HAP-1 (cell line): Measurements from ENCODE around the gene MFSD6.

Experiments used
- DNase-seq, 2 experiments: peaks; one replicate each; pipeline ENCODE4 v3.0.0-alpha.2; 2016 to 2020; ENCODE audit warnings: low spot score in 2 of 2
- H3K27me3 ChIP-seq: fragments of 250-450 bp; sonication (Bioruptor Pico); 2 replicates; pipeline ENCODE4 v1.5.1; 2020; ENCODE audit warnings: low read depth, mild to moderate bottlenecking, moderate library complexity
- H3K36me3 ChIP-seq: fragments of 250-450 bp; sonication (Bioruptor Pico); replicated peaks from 2 replicates; pipeline ENCODE4 v1.5.1; 2020; ENCODE audit warnings: mild to moderate bottlenecking
- H3K4me1 ChIP-seq: fragments of 250-450 bp; sonication (Bioruptor Pico); 2 replicates; pipeline ENCODE4 v1.5.1; 2020; ENCODE audit warnings: mild to moderate bottlenecking
- H3K4me3 ChIP-seq: fragments of 250-450 bp; sonication (Bioruptor Pico); 2 replicates; pipeline ENCODE4 v1.5.1; 2020; ENCODE audit warnings: mild to moderate bottlenecking, moderate library complexity
- H3K9me3 ChIP-seq: fragments of 250-450 bp; sonication (Bioruptor Pico); 2 replicates; pipeline ENCODE4 v1.5.1; 2020; ENCODE audit warnings: mild to moderate bottlenecking, moderate library complexity
- in situ Hi-C: fragments of 300-500 bp; cut with MboI; formaldehyde crosslinking; loops from 3 replicates; pipeline ENCODE4 v1.14.3; 2020; ENCODE audit warnings: low sequenced_read_pairs, inconsistent platforms, mixed read lengths

Gene MFSD6

GRCh38 chr2:190532581-190532980, 124.4 kb downstream of the MFSD6 start:
- Histone ChIP-seq H3K4me3 (no peak overlapping the region), H3K36me3 (no peaks in the 10 kb centered on the region), H3K27me3 (no peaks in the 10 kb centered on the region), H3K4me1 (peaks cover 6% of the 10 kb centered on the region), H3K9me3 (no peaks in the 10 kb centered on the region)
- in situ Hi-C loops, result no loop called here
- no peak for DNase-seq

- H3K9me3 ChIP-seq, result no peaks in the 10 kb centered on the region; the same call in 1 of the 2 replicates
- H3K27me3 ChIP-seq, result no peaks in the 10 kb centered on the region
- no peaks in the 10 kb centered on the region for H3K36me3 ChIP-seq
- peak in 1 of 2 experiments; percentile 13 for DNase-seq
- peaks cover 6% of the 10 kb centered on the region for H3K4me1 ChIP-seq
- in situ Hi-C loops, result no loop called here
- peak overlapping the region; percentile 48 for H3K4me3 ChIP-seq
These were observed 125.2 kb downstream of the MFSD6 start for GRCh38 chr2:190533175-190533967.

GRCh38 chr2:190533968-190534309, 125.8 kb downstream of the MFSD6 start:
- Histone ChIP-seq H3K27me3 (no peaks in the 10 kb centered on the region), H3K4me1 (peaks cover 6% of the 10 kb centered on the region), H3K36me3 (no peaks in the 10 kb centered on the region), H3K4me3 (peak overlapping the region; percentile 48), H3K9me3 (peaks cover 3% of the 10 kb centered on the region; the same call in 1 of the 2 replicates)
- in situ Hi-C loops, result no loop called here
- DNase-seq, result no peak

- Histone ChIP-seq H3K27me3 (no peaks in the 10 kb centered on the region), H3K4me3 (peak within 1 kb of the TSS; percentile 48), H3K9me3 (peaks cover 5% of the 10 kb centered on the region; the same call in 1 of the 2 replicates), H3K36me3 (no peaks in the 10 kb centered on the region), H3K4me1 (peaks cover 6% of the 10 kb centered on the region)
- in situ Hi-C loops, result no loop called here
- peak; percentile 73 to 87 for DNase-seq
These were observed 126.4 kb downstream of the MFSD6 start, which contains the start of gene NEMP2 for GRCh38 chr2:190534310-190535120. NEMP2 (minus strand) TSS chr2:190534722; CDS start chr2:190534655, 67 bp downstream.

GRCh38 chr2:190535121-190535439, 126.9 kb downstream of the MFSD6 start:
- peaks cover 6% of the 10 kb centered on the region for H3K4me1 ChIP-seq
- H3K36me3 ChIP-seq, result no peaks in the 10 kb centered on the region
- peaks cover 5% of the 10 kb centered on the region; the same call in 1 of the 2 replicates for H3K9me3 ChIP-seq
- no peaks in the 10 kb centered on the region for H3K27me3 ChIP-seq
- in situ Hi-C loops, result no loop called here
- DNase-seq, result no peak
- H3K4me3 ChIP-seq, result peak overlapping the region; percentile 48

GRCh38 chr2:190535586-190535985, 127.4 kb downstream of the MFSD6 start:
- H3K4me3 ChIP-seq, result peak overlapping the region; percentile 48
- peaks cover 6% of the 10 kb centered on the region for H3K4me1 ChIP-seq
- no peak for DNase-seq
- H3K9me3 ChIP-seq, result peaks cover 8% of the 10 kb centered on the region; the same call in 1 of the 2 replicates
- no peaks in the 10 kb centered on the region for H3K27me3 ChIP-seq
- in situ Hi-C loops, result no loop called here
- no peaks in the 10 kb centered on the region for H3K36me3 ChIP-seq

GRCh38 chr2:190537765-190538164, 129.6 kb downstream of the MFSD6 start:
- Histone ChIP-seq H3K9me3 (peaks cover 9% of the 10 kb centered on the region; the same call in 1 of the 2 replicates), H3K27me3 (no peaks in the 10 kb centered on the region), H3K4me1 (peaks cover 6% of the 10 kb centered on the region), H3K36me3 (no peaks in the 10 kb centered on the region), H3K4me3 (no peak overlapping the region)
- in situ Hi-C loops, result no loop called here
- no peak for DNase-seq

GRCh38 chr2:190538201-190538600, 130.0 kb downstream of the MFSD6 start:
- H3K27me3 ChIP-seq, result no peaks in the 10 kb centered on the region
- H3K9me3 ChIP-seq, result peaks cover 9% of the 10 kb centered on the region; the same call in 1 of the 2 replicates
- peaks cover 6% of the 10 kb centered on the region for H3K4me1 ChIP-seq
- no peak for DNase-seq
- in situ Hi-C loops, result no loop called here
- no peaks in the 10 kb centered on the region for H3K36me3 ChIP-seq
- no peak overlapping the region for H3K4me3 ChIP-seq

GRCh38 chr2:190540048-190540447, 131.9 kb downstream of the MFSD6 start:
- Histone ChIP-seq H3K9me3 (peaks cover 9% of the 10 kb centered on the region; the same call in 1 of the 2 replicates), H3K4me3 (no peak overlapping the region), H3K36me3 (no peaks in the 10 kb centered on the region), H3K4me1 (no peaks in the 10 kb centered on the region), H3K27me3 (no peaks in the 10 kb centered on the region)
- in situ Hi-C loops, result no loop called here
- DNase-seq, result no peak

- H3K4me3 ChIP-seq, result no peak overlapping the region
- no peaks in the 10 kb centered on the region for H3K27me3 ChIP-seq
- H3K9me3 ChIP-seq, result peaks cover 4% of the 10 kb centered on the region; the same call in 1 of the 2 replicates
- H3K4me1 ChIP-seq, result no peaks in the 10 kb centered on the region
- H3K36me3 ChIP-seq, result no peaks in the 10 kb centered on the region
- no peak for DNase-seq
- in situ Hi-C loops, result no loop called here
These were observed 136.9 kb downstream of the MFSD6 start for GRCh38 chr2:190545093-190545492.

- Histone ChIP-seq H3K4me1 (no peaks in the 10 kb centered on the region), H3K4me3 (no peak overlapping the region), H3K36me3 (no peaks in the 10 kb centered on the region), H3K9me3 (no peaks in the 10 kb centered on the region), H3K27me3 (no peaks in the 10 kb centered on the region)
- in situ Hi-C loops, result no loop called here
- no peak for DNase-seq
These were observed 137.6 kb downstream of the MFSD6 start for GRCh38 chr2:190545555-190546385.

- Histone ChIP-seq H3K27me3 (no peaks in the 10 kb centered on the region), H3K4me3 (no peak overlapping the region), H3K9me3 (no peaks in the 10 kb centered on the region; the same call in 1 of the 2 replicates), H3K4me1 (no peaks in the 10 kb centered on the region), H3K36me3 (no peaks in the 10 kb centered on the region)
- in situ Hi-C loops, result no loop called here
- DNase-seq, result no peak
These were observed 138.6 kb downstream of the MFSD6 start for GRCh38 chr2:190546734-190547133.

GRCh38 chr2:190547886-190548285, 139.7 kb downstream of the MFSD6 start:
- H3K4me1 ChIP-seq, result no peaks in the 10 kb centered on the region
- in situ Hi-C loops, result no loop called here
- no peaks in the 10 kb centered on the region for H3K27me3 ChIP-seq
- H3K36me3 ChIP-seq, result no peaks in the 10 kb centered on the region
- DNase-seq, result no peak
- no peaks in the 10 kb centered on the region; the same call in 1 of the 2 replicates for H3K9me3 ChIP-seq
- H3K4me3 ChIP-seq, result no peak overlapping the region
